ENCODE results near the gene ACAN. TPM values are rescaled to one million over a fixed set of nuclear protein-coding genes. Genes with fewer than 3 reads are reported as not detected.

ACAN gene
- total RNA-seq, 2 donors from 2014 or later: 0.14 to 4.7 TPM

GRCh38 chr15:88835119-88835518 lies 31.9 kb downstream of the ACAN start:
- no peak overlapping the region for H3K4me3 ChIP-seq
- WGBS: 88% methylated on average over 4 of the region's 4 CpGs
- no peak for DNase-seq (ENCODE audit: low spot score)
- H3K36me3 ChIP-seq: no peaks in the 10 kb centered on the region
- intact Hi-C loops (cut with DNase I): no loop called here
- no peaks in the 10 kb centered on the region for H3K9me3 ChIP-seq
- no peak for TF ChIP-seq POLR2A (IDR thresholded peaks at IDR 0.05)
- no peak for TF ChIP-seq POLR2AphosphoS5 (IDR thresholded peaks at IDR 0.05)
- TF ChIP-seq CTCF (IDR thresholded peaks at IDR 0.05): no peak
- H3K4me1 ChIP-seq (replicated peaks): no peaks in the 10 kb centered on the region
- no peak overlapping the region for H3K27ac ChIP-seq
- no peaks in the 10 kb centered on the region for H3K27me3 ChIP-seq (replicated peaks; ENCODE audit: insufficient read depth)

- WGBS: 64% methylated on average over 2 of the region's 2 CpGs
- Histone ChIP-seq H3K4me1 (replicated peaks) (no peaks in the 10 kb centered on the region), H3K27me3 (replicated peaks; ENCODE audit: insufficient read depth) (no peaks in the 10 kb centered on the region), H3K36me3 (no peaks in the 10 kb centered on the region), H3K9me3 (no peaks in the 10 kb centered on the region), H3K27ac (no peak overlapping the region), H3K4me3 (no peak overlapping the region)
- no peak for DNase-seq (ENCODE audit: low spot score)
- intact Hi-C loops (cut with DNase I): no loop called here
- TF ChIP-seq POLR2AphosphoS5 (IDR thresholded peaks at IDR 0.05): no peak
- no peak for TF ChIP-seq CTCF (IDR thresholded peaks at IDR 0.05)
- TF ChIP-seq POLR2A (IDR thresholded peaks at IDR 0.05): no peak
These were observed 32.4 kb downstream of the ACAN start for GRCh38 chr15:88835646-88836045.

GRCh38 chr15:88838667-88839066 lies 35.4 kb downstream of the ACAN start:
- Histone ChIP-seq H3K27me3 (replicated peaks; ENCODE audit: insufficient read depth) (no peaks in the 10 kb centered on the region), H3K9me3 (no peaks in the 10 kb centered on the region), H3K4me3 (no peak overlapping the region), H3K36me3 (no peaks in the 10 kb centered on the region), H3K4me1 (replicated peaks) (no peaks in the 10 kb centered on the region), H3K27ac (no peak overlapping the region)
- WGBS: 86% methylated on average over 18 of the region's 18 CpGs
- DNase-seq (ENCODE audit: low spot score): no peak
- intact Hi-C loops (cut with DNase I): no loop called here
- TF ChIP-seq POLR2AphosphoS5 (IDR thresholded peaks at IDR 0.05) (no peak), POLR2A (IDR thresholded peaks at IDR 0.05) (no peak), CTCF (IDR thresholded peaks at IDR 0.05) (no peak)

- H3K27me3 ChIP-seq (replicated peaks; ENCODE audit: insufficient read depth): no peaks in the 10 kb centered on the region
- H3K27ac ChIP-seq: no peak overlapping the region
- H3K36me3 ChIP-seq: no peaks in the 10 kb centered on the region
- intact Hi-C loops (cut with DNase I): no loop called here
- no peaks in the 10 kb centered on the region for H3K4me1 ChIP-seq (replicated peaks)
- no peak for DNase-seq (ENCODE audit: low spot score)
- WGBS: 94% methylated on average over 3 of the region's 3 CpGs
- TF ChIP-seq POLR2A (IDR thresholded peaks at IDR 0.05) (no peak), CTCF (IDR thresholded peaks at IDR 0.05) (no peak), POLR2AphosphoS5 (IDR thresholded peaks at IDR 0.05) (no peak)
- no peak overlapping the region for H3K4me3 ChIP-seq
- no peaks in the 10 kb centered on the region for H3K9me3 ChIP-seq
These were observed 35.9 kb downstream of the ACAN start for GRCh38 chr15:88839146-88839545.

- intact Hi-C loops (cut with DNase I): no loop called here
- Histone ChIP-seq H3K27me3 (replicated peaks; ENCODE audit: insufficient read depth) (no peaks in the 10 kb centered on the region), H3K36me3 (no peaks in the 10 kb centered on the region), H3K4me3 (no peak overlapping the region), H3K4me1 (replicated peaks) (no peaks in the 10 kb centered on the region), H3K27ac (no peak overlapping the region), H3K9me3 (no peaks in the 10 kb centered on the region)
- no peak for DNase-seq (ENCODE audit: low spot score)
- TF ChIP-seq CTCF (IDR thresholded peaks at IDR 0.05) (no peak), POLR2A (IDR thresholded peaks at IDR 0.05) (no peak), POLR2AphosphoS5 (IDR thresholded peaks at IDR 0.05) (no peak)
- WGBS: 76% methylated on average over 15 of the region's 16 CpGs
These were observed 36.7 kb downstream of the ACAN start for GRCh38 chr15:88839961-88840360.
